ENCODE results near the gene SLC8A3.

GRCh38 chr14:70021548-70022220 lies 167.1 kb downstream of the SLC8A3 start:
- TF ChIP-seq BCL3 (IDR thresholded peaks at IDR 0.05) (no peak), JUN (IDR thresholded peaks at IDR 0.05) (no peak), HDAC2 (IDR thresholded peaks at IDR 0.05) (no peak), CTCF (IDR thresholded peaks at IDR 0.05) (no peak), CHD4 (IDR thresholded peaks at IDR 0.05; ENCODE audit: borderline replicate concordance) (no peak), SMC3 (IDR thresholded peaks at IDR 0.05) (no peak), POLR2A (IDR thresholded peaks at IDR 0.05; ENCODE audit: low read length) (no peak), CHD2 (IDR thresholded peaks at IDR 0.05; ENCODE audit: low read length, partially characterized antibody) (no peak), CEBPB (IDR thresholded peaks at IDR 0.05) (no peak), ZFP36 (IDR thresholded peaks at IDR 0.05; ENCODE audit: borderline replicate concordance, partially characterized antibody) (no peak), HEYL (CRISPR knock-in tag; IDR thresholded peaks at IDR 0.05) (no peak)
